Measurements from ENCODE around the gene PHACTR1.

DNA sequence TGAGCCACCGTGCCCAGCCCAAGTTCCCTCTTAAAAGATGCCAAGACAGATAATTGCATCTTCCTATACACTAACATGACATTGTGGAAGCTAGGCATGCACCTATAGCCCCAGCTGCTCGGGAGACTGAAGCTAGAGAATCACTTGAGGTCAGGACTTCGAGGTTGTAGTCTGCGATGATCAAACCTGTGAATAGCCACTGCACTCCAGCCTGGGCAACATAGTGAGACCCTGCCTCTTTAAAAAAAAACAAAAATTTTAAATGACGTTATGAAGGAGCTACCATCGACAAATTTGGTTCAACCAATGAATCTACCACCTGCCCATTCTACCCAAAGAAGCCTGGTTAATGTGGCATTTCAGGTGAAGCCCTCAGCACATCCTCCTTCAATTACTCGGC, 531.1 kb downstream of the PHACTR1 start:
- no peak for TF ChIP-seq RAD21 (IDR thresholded peaks at IDR 0.05)
- no peak for TF ChIP-seq MAX (IDR thresholded peaks at IDR 0.05)
- no peak for TF ChIP-seq CTCF (IDR thresholded peaks at IDR 0.05; ENCODE audit: low read depth, low read length, missing input control)
- no peak for TF ChIP-seq NR2F2 (IDR thresholded peaks at IDR 0.05)
- no peak for TF ChIP-seq YY1 (IDR thresholded peaks at IDR 0.05)
- no peak for TF ChIP-seq TAF1 (conservative IDR thresholded peaks at IDR 0.05)
- TF ChIP-seq RXRA (IDR thresholded peaks at IDR 0.05), result no peak
- TF ChIP-seq, protein P1, sequence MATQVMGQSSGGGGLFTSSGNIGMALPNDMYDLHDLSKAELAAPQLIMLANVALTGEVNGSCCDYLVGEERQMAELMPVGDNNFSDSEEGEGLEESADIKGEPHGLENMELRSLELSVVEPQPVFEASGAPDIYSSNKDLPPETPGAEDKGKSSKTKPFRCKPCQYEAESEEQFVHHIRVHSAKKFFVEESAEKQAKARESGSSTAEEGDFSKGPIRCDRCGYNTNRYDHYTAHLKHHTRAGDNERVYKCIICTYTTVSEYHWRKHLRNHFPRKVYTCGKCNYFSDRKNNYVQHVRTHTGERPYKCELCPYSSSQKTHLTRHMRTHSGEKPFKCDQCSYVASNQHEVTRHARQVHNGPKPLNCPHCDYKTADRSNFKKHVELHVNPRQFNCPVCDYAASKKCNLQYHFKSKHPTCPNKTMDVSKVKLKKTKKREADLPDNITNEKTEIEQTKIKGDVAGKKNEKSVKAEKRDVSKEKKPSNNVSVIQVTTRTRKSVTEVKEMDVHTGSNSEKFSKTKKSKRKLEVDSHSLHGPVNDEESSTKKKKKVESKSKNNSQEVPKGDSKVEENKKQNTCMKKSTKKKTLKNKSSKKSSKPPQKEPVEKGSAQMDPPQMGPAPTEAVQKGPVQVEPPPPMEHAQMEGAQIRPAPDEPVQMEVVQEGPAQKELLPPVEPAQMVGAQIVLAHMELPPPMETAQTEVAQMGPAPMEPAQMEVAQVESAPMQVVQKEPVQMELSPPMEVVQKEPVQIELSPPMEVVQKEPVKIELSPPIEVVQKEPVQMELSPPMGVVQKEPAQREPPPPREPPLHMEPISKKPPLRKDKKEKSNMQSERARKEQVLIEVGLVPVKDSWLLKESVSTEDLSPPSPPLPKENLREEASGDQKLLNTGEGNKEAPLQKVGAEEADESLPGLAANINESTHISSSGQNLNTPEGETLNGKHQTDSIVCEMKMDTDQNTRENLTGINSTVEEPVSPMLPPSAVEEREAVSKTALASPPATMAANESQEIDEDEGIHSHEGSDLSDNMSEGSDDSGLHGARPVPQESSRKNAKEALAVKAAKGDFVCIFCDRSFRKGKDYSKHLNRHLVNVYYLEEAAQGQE (IDR thresholded peaks at IDR 0.05), result no peak
- TF ChIP-seq, protein P2, sequence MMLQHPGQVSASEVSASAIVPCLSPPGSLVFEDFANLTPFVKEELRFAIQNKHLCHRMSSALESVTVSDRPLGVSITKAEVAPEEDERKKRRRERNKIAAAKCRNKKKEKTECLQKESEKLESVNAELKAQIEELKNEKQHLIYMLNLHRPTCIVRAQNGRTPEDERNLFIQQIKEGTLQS (IDR thresholded peaks at IDR 0.05), result no peak
- TF ChIP-seq JUND (IDR thresholded peaks at IDR 0.05), result no peak
- TF ChIP-seq SP1 (IDR thresholded peaks at IDR 0.05), result no peak
- no peak for TF ChIP-seq EGR1 (IDR thresholded peaks at IDR 0.05; ENCODE audit: low read depth in 2 of 2)

Data from liver (tissue), 3 donors.